NCI-H748 (cell line): ENCODE data around the gene TRIM7.

Experiments used
- DNase-seq: peaks from one replicate; lab custom pipeline; 2025; ENCODE audit not compliant: unreplicated experiment; lab: John Stamatoyannopoulos, UW

TRIM7 gene

DNA sequence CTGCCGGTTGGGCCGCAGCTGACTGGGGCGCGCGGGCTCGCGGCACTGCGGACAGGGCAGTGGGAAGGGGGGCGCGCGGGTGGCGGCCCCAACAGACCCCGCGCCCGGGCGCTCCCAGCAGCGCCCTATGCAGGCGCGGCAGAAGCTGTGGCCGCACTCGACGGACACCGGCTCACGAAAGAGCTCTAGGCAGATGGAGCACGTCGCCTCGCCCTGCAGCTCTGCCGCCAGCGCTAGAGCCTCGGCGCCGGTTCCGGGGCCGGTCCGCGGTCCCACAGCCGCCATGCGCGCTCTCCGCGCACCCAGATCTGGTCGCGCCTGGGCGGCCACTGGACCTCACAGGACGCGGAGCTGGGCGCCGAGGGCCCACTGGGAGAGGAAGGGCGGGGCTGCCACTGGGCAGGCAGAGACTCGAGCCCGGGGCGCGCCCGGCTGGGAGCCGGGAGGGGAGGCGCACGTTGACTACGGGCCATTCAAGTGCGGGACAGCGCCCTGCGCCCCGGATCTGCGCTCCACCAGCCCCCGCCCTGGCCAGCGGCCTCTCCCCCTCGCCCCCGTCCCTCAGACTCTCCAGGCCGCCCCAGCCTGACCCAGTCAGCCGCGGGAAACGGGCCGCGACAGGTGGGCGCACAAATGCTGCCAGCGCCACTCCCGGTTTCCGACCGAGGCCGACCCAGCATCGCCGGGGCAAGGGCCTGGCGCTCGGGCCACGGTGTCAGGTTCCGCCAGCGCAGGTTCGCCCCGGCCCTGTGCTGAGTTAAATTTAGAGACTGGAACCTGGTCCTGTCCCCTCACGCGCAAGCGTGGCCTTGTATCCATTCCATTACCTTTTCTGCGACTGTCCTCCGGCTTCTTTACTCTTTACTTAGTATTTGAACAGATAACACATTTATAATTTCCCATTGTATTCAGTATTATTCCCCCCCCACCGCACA is at the start of gene TRIM7:
TRIM7 (minus strand) TSS at position 371 of the 935 bp plus-strand sequence; CDS start at position 285, 86 bp downstream.
- no peak for DNase-seq

DNA sequence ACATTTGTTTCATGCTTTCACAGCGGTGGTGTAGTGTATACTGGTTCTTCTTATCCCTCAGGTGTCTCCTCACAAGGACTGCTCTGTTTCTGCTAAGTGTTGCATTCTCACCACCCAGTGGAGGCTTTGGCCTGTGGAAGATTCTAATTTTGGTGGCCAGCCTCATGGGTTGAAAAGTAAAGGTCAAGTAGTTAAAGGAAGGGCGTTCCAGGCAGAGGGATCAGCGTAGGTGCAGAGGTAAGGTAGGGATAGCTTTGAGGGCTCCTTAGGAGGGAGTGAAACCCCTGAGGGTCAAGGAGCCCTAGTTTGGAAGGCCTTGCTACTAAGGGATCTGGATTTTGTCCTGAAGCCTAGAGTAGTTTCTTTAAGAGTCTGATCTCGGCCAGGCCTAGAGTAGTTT is 43.3 kb upstream of the TRIM7 start:
- no peak for DNase-seq

DNA sequence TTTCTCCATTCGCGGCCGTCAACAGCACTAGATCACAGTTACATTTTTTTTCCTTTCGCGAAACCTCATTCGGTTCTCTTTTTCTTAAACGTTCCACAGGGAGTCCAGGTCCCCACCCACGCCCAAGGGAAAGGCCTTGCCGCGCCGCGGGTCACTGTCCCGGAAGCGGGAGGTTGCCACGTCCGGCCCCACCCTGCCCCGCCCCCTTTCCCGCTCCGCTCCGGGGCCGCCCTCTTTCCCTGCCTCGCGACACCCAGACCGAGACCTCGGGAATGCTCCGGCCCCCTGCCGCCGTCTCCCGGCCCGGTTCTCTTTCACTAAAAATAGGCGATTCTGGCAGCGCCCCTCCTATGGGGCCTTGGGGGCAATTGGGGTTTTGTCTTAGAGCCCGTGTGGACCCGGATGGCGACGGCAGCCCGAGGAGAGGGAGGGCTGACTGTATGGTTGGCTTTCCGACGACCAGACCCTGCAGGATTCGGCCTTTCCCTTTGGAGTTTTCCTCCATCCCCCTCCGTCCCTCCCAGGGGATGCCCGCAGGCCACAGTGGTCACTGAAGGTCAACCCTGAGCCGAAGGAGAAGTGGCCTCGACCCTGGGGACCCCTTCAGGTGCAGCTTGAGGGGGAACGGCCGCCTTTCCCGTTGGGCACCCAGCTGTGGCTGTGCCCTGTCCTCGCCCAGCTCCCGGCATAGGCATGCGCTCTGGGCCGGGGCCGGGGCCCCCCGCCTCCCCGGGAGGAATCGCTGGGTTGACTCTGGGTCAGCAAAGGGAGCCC is 41.5 kb upstream of the TRIM7 start:
- no peak for DNase-seq

DNA sequence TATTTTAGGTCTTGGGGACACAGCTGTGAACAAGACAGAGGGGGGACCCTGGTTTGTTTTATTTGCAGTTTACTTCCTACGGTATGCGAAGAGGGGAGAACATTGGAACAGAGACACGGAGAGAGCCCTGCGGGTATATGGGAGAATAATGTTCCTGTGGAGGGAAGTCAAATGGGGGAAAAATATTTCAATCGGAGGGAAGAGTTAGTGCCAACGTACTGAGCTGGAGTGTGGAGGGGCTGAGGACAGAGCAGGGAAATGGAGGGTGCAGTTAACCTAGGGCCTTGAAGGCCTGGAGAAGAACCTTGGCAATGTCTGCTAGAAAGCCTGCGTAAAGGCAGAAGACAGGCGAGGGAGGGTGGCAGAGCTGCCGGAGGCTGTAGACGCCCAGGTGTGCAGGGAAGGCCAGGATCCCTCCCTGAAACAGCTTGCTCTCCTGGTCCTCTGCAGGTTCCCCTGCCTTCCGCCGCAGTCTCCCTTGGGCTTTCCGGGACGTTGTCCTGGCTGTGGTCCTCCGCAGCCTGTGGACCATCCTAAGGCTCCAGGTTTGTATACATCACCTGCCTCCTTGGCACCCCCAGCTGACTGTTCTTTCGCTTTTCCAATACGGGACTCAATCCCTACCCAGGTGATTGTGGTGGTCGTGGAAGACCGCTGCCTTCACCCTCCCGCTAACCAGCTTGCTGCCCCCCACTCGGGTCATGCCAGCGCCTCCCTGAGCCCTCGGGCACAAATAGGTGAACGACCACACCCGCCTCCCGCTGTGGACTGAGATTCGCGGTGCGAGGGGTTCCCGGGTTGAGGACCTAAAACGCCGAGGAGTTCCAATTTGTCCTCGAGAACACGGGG is 40.7 kb upstream of the TRIM7 start:
- no peak for DNase-seq

DNA sequence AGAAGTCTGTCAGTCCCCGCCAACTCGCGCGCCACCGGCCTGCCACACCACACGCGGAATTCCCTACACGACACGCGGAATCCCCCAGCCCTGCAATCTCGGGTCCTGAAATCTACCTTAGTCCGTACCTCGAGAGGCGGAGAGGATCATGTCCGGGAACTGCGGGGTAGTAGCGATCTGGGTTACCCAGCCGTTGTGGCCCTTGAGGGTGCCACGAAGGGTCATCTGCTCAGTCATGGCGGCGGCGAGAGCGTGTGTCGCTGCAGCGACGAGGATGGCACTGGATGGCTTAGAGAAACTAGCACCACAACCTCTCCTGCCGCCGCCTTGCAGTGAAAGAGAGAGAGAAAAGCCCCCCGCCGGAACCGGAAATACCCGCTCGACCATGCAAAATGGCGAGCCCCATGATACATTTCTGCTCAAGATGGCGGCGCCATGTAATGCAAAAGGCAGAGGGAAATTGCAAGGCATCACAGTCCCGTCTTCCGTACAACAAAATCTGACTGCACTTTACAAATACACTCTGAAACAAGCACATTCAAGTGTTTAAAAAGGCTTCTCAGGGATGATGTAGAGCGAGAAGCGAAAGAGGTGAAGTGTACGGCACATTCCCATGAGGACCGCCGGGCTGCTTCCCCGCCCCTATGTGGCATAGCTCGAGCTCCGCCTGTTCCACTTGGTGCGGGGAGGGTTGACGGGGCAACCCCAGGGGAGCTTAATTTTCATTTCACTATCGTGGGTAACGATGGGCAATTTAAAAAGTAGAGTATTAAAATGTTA is 38.8 kb upstream of the TRIM7 start, which contains the start of gene RACK1:
RACK1 (minus strand) TSS at position 343 of the 780 bp plus-strand sequence; CDS start at position 237, 106 bp downstream.
- no peak for DNase-seq

DNA sequence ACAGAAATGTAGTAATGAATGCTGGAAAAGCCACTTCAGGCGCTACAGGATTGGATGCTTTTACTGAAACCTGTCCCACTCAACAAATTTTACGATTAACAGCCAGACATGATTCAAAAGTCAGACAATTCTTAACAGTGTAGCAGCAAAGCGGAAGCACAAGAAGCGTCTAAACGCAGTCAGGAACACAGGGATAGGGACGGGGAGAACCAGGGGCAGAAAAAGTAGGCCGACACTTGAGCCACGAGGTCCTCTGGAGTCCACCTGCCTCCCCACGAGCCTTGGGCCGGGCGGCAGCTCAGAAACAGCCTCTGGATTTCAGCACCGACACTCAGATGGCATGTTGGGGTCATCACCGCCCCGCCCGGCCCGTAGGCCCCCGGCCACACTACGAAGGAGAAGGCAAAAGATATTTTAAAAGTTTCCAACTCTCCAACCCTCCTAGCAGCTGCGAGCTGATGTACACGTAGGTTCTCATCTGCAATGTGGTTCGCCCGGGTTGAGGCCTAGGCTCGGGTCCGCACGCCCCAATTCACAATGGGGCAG is 38.1 kb upstream of the TRIM7 start:
- DNase-seq: no peak

DNA sequence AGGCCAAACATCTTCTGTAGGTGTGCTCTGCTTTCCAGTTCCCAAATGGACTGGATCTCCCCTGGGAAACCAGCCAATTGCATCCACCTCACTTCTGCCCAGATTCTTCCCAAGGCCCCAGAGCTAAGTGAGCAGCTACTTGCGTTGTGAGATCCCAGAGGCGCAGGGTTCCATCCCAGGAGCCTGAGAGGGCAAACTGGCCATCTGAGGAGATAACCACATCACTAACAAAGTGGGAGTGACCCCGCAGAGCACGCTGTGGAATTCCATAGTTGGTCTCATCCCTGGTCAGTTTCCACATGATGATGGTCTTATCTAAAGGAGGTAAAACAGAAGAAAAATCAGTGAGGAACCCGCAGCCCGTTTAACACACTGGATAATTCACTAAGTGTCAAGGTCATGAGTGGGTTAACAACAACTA is 37.0 kb upstream of the TRIM7 start:
- no peak for DNase-seq

DNA sequence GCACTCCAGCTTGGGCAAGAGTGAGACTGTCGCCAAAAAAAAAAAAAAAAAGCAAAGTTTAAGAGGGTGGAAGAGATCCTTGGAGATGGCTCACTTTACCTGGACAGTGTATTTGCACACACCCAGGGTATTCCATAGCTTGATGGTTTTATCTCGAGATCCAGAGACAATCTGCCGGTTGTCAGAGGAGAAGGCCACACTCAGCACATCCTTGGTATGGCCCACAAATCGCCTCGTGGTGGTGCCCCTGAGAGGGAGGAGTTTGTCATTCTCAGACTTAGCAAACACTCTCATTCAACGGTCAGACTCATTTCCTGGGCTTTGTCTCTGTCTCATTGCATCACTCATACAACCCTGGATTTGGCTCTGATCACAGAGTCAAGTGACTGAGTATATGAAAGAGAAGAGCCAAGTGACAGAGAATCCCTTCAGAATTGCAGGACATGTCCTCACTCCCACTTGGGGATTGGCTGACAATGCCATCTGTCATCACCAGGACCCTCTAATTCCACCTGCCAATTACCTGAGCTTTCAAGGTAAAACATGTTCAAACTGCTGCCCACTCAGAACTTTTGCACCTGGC is 36.5 kb upstream of the TRIM7 start:
- DNase-seq: no peak

DNA sequence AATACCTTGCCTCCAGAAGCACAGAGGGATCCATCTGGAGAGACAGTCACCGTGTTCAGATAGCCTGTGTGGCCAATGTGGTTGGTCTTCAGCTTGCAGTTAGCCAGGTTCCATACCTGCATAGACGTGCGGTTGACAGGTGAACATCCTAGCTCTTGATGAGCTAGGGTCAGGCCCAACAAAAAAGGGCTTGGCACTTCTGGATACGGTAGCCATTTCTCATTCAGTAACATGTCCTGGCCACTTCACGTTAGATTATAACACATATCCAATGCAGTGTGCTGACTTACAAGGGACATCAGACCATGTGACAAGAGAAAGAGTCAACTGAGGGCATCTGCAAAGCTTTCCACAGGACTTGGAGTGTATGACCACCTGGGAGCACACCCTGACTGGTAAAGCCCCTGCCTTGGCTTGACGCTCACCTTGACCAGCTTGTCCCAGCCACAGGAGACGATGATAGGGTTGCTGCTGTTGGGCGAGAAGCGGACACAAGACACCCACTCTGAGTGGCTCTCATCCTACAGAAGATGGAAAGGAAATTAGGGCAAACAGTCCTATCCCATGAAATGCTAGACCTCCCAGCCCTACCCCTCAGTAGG is 34.2 kb upstream of the TRIM7 start:
- no peak for DNase-seq

DNA sequence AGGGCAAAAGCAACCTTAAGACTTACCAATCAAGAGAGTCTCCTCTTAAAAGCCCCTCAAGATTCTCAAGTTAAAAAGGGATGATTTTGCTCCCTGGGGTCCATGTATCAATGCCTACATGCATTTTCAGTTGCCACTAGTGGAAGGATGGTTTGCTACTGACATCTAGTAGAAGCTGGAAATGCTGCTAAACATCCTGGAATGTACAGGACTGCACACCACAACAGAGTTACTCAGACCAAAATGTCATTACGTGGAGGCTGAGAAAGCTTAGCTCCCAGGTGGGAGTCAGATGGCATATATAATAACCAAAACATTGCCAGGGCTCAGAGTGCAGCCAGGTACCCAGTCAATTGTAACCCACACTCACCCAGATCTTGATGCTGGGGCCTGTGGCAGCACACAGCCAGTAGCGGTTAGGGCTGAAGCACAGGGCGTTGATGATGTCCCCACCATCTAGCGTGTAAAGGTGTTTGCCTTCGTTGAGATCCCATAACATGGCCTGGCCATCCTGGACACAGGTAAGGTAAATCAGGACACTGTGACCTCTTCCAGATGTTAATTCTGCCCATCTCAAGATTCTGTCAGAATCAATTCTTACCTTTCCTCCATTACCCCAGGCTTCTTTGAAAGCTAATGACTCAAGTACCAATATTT is 32.9 kb upstream of the TRIM7 start:
- no peak for DNase-seq

DNA sequence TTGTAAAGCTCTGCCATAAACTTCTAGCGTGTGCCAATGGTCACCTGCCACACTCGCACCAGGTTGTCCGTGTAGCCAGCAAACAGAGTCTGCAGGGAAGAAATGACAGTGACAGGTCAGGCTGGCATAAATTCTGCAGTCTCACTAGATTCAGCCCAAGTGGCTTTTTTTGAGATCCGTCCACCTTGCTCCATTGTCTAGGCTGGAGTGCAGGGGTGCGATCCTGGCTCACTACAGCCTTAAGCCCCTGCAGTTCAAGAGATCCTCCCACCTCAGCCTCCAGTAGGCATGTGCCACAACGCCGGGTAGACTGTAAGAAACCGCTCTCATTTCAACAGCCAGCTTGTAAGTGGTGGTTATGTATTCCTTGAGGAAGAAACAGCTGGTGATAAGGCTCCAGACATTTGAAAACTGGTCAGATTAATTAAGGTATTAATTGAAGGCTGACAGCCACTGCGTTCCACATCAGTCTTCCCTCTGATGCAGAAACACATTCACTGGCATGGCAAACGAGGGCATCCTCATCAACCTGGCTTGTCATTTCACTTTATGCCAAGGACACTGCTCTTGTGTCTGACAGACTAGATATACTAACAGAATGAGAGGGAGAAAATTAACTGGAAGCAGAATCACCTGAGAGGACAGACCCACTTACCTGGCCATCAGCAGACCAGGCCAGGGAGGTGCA is 32.1 kb upstream of the TRIM7 start:
- no peak for DNase-seq

DNA sequence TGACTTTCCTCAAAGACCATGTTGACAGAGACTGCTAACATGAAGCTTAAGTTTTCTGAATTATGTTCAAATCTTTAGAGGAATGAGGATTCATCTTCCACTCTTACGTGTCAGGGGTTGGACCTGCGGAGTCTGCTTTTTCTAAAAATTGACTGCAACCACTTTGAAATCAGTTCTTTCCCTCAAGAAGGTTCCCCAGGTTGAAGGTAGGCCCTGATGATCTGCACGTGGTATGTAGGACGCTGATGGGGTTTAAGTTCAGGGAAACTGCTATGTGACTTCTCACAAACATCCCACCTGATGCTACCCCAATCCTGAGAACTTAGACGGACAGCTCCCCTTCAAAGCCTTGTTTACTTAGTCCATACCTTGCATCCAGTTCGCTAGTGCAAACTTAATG is 31.5 kb upstream of the TRIM7 start:
- no peak for DNase-seq

DNA sequence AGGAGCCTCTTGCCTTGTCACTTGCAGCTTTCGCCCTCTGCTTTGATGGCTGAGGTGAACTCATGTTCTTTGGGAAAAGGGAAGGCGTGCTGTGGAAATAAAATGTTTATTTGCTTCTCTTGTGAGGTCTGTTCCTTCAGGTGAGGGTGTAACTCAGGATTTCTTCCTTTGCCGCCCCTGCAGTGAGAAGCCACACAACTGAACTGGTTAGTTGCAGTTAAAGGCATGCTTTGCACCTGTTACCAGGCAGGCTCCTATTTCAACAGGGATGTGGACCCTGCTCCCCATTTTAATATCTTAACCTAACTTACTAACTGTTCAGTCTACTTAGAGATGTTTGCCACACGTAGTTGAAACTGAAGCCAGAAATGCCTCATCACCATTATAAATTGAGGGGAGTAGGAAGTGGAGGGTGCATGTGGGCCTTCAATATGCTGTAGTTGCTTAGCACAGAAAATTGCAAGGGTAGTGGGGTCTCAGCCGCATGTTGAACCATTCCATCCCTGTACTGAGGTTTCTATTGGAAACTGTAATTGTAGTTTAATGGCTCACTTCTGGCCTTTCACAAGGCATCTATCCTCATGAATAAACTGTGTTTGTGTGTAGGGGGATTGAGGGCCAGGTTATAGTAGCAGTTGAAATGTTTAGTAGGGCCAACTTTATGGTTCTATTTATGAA is 30.8 kb upstream of the TRIM7 start:
- no peak for DNase-seq

DNA sequence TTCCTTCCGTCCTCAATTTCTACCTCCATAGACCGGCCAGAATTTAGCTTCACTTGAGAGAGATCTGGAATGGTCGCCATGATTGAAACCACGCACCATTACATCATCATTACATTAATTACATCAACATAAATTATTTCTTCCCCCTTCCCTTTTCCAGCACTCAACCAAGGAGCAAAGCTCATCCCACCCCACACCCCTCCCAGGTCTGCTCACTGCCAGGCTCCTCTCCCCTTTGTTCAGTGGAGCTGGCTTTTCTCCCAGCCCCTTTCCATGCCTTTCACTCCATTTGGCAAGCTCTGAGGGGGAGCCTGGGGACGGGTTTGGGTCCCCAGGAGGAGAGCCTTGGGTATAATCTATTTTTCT is 30.3 kb upstream of the TRIM7 start:
- no peak for DNase-seq

DNA sequence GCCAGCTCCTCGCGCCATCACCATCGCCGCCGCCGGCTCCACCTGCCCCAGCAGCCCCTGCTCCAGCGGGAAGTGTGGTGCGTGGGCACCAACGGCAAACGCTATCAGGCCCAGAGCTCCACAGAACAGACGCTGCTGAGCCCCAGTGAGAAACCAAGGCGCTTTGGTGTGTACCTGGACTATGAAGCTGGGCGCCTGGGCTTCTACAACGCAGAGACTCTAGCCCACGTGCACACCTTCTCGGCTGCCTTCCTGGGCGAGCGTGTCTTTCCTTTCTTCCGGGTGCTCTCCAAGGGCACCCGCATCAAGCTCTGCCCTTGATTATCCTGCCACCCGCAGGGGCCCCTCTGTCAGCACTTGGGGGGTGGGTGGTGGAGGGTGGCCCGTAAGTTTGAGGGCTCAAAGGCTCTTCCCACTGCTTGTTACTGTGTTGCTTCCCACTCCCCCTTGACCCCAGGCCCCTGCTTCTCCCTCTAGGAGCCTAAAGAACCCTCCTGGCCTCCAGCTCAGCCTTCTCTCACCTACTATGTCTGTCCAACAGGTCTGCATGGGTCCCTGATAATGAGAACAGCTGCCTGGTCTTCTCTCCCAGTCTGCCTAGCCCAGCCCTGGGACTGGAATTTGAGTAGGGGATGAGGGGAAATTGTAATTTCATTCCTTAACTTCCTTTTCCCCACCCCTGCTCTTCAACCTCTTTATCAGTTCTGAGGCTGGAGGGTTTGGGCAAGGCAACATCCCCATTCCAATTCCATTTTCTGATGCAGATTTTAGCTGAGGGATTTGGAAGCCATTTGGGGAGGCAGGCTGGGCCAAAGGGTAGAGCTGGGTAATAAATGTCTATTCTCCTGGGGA is 29.7 kb upstream of the TRIM7 start:
- no peak for DNase-seq

DNA sequence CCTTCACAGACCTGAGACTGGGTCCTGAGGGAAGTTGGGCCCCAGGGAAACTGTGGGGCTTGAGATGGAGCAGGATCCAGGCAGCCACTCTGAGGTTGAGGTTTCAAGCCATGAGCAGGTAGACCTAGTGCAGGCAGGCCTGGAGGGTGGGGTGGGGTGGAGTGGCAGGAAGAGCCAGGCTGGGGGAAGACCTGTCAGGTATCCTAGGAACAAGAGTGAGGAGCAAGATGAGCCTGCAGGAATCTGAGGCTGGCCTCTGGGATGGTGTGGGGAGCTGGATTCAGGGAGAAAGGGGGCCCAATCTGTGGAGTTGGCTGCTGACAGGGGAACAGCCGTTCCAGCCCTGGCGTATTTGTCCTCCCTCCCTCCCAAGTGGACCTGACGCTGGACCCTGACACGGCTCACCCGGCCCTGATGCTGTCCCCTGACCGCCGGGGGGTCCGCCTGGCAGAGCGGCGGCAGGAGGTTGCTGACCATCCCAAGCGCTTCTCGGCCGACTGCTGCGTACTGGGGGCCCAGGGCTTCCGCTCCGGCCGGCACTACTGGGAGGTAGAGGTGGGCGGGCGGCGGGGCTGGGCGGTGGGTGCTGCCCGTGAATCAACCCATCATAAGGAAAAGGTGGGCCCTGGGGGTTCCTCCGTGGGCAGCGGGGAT is 28.9 kb upstream of the TRIM7 start:
- DNase-seq: no peak
